ENCODE measurements around the gene ACTL6B.

Gene ACTL6B

DNA sequence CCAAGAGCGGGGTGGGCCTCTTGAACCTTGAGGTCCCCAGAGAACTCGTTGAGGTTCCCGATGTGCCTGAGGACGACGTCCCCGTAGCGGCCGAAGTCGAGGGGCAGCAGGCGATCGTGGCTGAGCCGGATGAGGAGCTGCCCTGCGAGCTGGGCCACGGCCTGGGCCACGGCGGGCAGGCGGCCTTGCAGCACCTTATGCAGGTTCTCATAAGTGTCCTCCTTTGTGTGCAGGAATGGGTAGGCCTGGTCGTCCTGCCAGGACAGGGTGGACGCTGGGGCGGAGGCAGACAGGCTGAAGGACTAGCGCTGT, 29.1 kb downstream of the ACTL6B start:
- no peak for DNase-seq (ENCODE audit: low read depth in 4 of 4, low spot score in 1 of 4)

DNA sequence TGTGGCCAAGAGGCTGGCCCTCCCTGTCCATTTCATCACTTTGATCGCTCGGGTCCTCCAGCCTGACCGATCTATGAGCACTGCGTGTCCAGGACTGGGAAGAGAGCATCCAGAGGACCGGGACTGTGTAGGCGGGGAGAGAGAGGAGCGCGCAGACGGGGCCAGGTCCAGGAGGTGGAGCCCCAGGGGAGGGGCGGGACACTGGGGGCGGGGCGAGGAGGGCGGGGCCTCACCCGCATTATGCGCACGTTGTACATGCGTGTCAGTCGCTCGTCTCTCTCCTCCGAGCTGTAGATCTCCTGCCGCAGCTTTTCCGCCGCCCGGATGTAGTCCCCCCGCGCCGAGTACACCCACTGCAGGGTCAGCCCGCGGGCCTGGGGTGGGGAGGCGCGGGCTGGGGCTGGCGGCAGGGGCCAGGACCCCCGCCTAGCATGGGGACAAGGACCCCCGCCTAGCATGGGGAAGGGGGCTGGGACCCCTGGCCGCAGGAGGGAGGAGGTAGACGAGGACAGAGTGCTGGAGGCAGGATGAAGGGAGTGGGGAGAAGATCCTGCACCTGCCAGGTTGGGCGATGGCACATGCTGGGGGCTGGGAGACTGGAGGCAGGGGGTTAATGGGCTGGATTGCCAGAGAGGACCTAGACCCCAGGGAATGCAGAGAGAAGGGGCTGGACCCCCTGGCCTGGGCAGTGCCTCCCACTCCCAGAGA, 29.6 kb downstream of the ACTL6B start:
- DNase-seq (ENCODE audit: low read depth in 4 of 4, low spot score in 1 of 4) = peak; percentile 62 to 87 (median 82)

- no peak for DNase-seq (ENCODE audit: low read depth in 4 of 4, low spot score in 1 of 4)
Observed at GRCh38 chr7:100626055-100626454, 30.2 kb downstream of the ACTL6B start.

DNA sequence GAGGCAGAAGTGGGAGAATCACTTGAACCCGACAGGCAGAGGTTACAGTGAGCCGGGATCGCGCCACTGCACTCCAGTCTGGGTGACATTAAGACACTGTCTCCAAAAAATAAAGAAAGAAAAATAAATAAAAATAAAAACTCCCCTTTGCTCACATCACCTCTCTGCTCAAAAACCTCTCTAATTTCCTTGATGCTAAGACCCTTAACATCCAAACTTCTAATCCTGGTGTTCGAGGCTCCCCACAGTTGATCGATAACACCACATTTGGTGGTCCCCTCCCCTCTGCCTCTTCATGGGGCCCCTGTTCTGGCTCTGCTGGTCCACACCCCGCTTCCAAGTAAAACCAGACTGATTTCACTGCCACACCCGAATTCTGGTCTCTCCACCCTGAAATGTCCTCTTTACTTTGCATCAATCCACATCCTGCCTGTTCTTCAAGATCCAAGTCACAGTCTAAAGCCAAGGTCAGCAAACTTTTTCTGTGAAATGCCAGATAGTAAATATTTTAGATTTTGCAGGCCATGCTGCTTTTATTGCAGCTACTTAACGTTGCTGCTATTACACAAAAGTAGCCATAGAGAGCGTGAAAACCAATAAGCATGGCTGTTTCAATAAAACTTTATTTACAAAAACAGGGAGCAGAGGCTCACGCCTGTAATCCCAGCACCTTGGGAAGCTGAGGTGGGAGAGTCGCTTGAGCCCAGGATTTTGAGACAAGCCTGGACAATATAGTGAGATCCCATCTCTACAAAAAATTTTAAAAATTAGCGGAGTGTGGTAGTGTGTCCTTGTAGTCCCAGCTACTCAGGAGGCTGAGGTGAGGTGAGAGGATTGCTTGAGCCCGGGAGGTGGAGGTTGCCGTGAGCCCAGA, 32.1 kb downstream of the ACTL6B start:
- no peak for DNase-seq (ENCODE audit: low read depth in 4 of 4, low spot score in 1 of 4)

GRCh38 chr7:100621554-100621953, 34.7 kb downstream of the ACTL6B start:
- no peak for DNase-seq (ENCODE audit: low read depth in 4 of 4, low spot score in 1 of 4)

DNA sequence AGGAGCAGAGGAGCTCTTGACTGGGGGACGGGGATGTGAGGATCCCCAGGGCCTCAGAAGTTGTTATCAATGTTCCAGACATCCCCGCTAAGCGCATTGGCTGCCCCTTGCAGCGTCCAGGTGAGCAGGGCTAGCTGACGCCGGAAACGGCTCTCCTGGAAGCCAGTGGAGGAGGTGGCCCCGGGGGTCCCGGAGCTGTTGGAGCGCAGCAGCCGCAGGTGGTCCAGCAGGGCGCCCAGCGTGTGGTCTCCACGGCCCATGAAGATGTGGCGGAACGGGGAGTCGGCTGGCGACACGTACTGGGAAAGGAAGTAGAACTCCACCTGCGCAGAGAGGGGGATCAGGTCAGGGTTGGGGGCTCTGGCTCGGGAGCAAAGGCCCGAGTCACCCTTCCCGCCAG, 35.4 kb downstream of the ACTL6B start:
- DNase-seq (ENCODE audit: low read depth in 4 of 4, low spot score in 1 of 4) = no peak

DNA sequence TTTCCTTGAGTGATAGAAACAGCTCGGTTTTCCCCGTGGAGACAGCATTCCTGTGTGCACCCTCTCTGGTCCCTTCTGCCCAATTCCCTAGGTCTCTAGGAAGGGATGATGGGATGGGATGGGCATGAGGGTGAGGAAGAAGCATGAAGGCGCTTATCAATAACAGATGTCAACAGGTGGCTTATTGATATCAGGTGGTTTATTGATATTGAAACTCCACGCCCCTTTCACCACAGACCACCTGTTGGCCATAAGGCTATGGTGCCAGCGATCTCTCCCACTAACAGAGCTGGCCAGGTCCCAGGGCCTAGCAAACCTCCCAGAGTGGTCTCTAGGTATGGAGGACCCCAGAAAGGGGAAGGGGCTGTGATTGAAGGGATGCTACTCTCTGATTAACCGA, 36.0 kb downstream of the ACTL6B start:
- no peak for DNase-seq (ENCODE audit: low read depth in 4 of 4, low spot score in 1 of 4)

GRCh38 chr7:100614308-100614861, 41.9 kb downstream of the ACTL6B start:
- no peak for DNase-seq (ENCODE audit: low read depth in 4 of 4, low spot score in 1 of 4)

DNA sequence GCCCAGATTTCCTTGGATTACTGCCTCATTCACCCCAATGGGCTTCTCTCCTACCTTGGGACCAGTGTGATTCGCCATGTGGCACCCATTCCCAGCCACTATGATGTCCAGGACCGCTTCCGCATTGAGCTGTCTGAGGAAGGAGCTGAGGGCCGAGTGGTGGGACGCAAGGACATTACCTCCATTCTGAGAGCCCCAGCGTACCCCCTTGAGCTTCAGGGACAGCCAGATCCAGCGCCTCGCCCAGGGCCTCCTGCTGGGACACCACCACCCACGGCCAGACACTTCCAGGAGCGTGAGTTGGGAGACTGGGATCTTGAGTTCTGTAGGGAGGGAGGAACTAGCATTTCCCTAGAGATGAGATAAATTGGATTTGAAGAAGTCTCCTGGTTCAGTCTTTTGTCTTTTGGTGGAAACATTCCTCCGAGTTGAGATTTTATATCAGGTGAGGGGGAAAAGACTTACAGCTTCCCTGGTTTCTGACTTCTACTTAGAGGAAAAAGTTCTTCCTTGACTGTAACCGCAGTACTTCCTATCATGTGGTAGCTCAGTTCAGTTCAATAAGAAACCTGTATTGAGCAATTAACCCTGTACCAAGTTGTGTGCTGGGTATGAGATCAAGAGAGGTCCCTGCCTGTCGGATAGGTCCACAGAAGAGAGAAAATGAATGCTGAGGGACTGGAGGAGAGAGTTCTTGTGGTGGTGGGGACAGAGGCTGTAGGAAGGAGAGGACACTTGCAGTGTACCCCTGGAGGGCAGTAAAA, 42.7 kb downstream of the ACTL6B start:
- DNase-seq (ENCODE audit: low read depth in 4 of 4, low spot score in 1 of 4) = no peak

- DNase-seq (ENCODE audit: low read depth in 4 of 4, low spot score in 1 of 4) = no peak
Observed at GRCh38 chr7:100612730-100613390, 43.4 kb downstream of the ACTL6B start.

DNA sequence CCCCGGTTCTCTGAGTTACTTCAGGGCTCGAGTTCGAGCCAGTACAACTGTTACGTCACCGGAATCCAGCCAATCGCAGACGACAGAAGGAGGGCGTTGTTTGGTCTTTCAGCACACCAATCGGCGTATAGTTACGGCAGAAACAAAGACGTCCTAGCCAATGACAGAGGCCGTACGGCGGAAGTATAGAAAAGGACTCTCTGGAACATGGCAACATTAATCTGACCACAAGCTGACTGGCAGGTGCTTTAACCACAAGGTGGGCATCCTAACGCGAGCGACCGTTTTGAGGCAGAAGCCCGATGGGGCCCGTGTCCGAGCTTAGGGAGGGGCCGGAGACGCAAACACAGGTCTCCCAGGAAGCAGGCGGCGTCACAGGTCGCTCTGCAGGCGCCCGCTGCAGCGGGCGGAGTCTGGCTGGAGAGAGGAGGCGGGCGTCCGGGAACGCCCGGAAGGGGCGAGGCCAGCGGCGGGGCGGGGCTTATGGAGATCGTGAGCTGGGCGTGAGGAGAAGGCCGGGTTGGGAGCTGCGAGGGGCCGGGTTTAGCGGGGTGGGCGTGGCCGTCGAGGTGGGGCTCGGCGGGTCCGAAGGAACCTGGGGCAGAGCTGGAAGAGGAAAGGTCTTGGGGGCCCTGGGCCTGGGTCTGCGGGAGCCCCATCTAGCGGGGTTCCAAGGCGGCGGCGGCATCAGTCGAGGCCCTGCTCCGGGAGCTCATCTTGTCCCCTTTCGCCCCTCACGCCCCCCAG, 44.1 kb downstream of the ACTL6B start, which contains the start of gene MOSPD3:
MOSPD3 (plus strand) TSS at position 558 of the 747 bp plus-strand sequence. CDS start 252 bp downstream, outside the sequence.
- DNase-seq (ENCODE audit: low read depth in 4 of 4, low spot score in 1 of 4) = peak; percentile 96 to 98 (median 98)

DNA sequence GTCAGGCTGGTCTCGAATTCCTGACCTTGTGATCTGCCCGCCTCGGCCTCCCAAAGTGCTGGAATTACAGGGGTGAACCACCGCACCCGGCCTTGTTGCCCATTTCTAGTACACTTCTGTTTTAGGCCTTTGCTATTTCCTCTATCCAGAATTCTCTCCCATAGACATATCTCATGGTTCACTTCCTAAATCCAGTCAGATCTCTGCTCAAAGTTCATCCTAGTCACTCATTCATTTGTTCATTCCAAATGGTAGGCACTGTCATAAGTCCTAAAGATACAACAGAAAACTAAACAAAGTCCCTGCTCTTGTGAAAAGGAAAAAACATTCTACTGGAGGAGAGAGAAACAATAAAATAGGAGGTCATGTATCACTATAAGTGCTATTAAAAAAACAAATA, 46.3 kb downstream of the ACTL6B start:
- DNase-seq (ENCODE audit: low read depth in 4 of 4, low spot score in 1 of 4) = no peak

GRCh38 chr7:100607111-100607510, 49.1 kb downstream of the ACTL6B start:
- no peak for DNase-seq (ENCODE audit: low read depth in 4 of 4, low spot score in 1 of 4)

- DNase-seq (ENCODE audit: low read depth in 4 of 4, low spot score in 1 of 4) = no peak
Observed at GRCh38 chr7:100606313-100606712, 49.9 kb downstream of the ACTL6B start.

- peak in 2 of 4 experiments; percentile 28 to 40 for DNase-seq (ENCODE audit: low read depth in 4 of 4, low spot score in 1 of 4)
Observed at GRCh38 chr7:100604976-100605911, 51.0 kb downstream of the ACTL6B start.

- peak in 3 of 4 experiments; percentile 36 to 63 (median 51) for DNase-seq (ENCODE audit: low read depth in 4 of 4, low spot score in 1 of 4)
Observed at GRCh38 chr7:100604028-100604975, 51.9 kb downstream of the ACTL6B start.

DNA sequence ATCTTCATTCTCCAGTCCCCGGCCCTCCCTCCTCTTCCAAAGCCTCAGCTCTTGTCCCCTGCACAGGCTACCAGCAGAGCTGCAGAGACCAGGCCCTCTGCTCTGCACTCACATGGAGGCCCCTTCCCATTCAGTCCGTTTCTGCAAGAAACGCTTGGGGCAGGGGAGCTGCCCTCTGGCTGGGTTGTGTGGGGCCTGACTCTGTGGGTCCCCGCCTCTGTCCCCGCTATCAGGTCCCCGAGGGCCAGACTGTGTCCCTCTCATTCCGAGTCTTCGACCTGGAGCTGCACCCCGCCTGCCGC, 52.6 kb downstream of the ACTL6B start:
- DNase-seq (ENCODE audit: low read depth in 4 of 4, low spot score in 1 of 4) = no peak
